Mucosa of descending colon (tissue), 3 donors: ENCODE data around the gene GPR137. TPM values are rescaled to one million over a fixed set of nuclear protein-coding genes. Genes with fewer than 3 reads are reported as not detected.

Source experiments
- ATAC-seq: fragments of 200-7000 bp; cut with Tn5 transposase; one replicate; pipeline ENCODE4 v1.9.1; 2020; ENCODE audit warnings: mild to moderate bottlenecking, moderate library complexity
- DNase-seq, 3 donors: peaks; one replicate each; pipeline ENCODE4 v3.0.0-alpha.2; 2020
- H3K36me3 ChIP-seq: fragments of 200-600 bp; one replicate; pipeline ENCODE4 v1.8.0; 2021; ENCODE audit warnings: low read depth, mild to moderate bottlenecking
- H3K4me1 ChIP-seq: fragments of 200-600 bp; one replicate; pipeline ENCODE4 v1.8.0; 2021; ENCODE audit warnings: low read depth, mild to moderate bottlenecking
- H3K4me3 ChIP-seq: fragments of 200-600 bp; one replicate; pipeline ENCODE4 v1.8.0; 2021; ENCODE audit warnings: mild to moderate bottlenecking
- H3K9me3 ChIP-seq: fragments of 200-600 bp; one replicate; pipeline ENCODE4 v1.8.0; 2021; ENCODE audit warnings: mild to moderate bottlenecking
- CTCF ChIP-seq: fragments of 200-600 bp; IDR thresholded peaks from one replicate; pipeline ENCODE4 v1.8.0; 2022; ENCODE audit warnings: antibody characterized with exemption, mild to moderate bottlenecking
- intact Hi-C, 2 donors: fragments of 100-400 bp; cut with DNase I in 1 of 2; cut with micrococcal nuclease in 1 of 2; formaldehyde crosslinking; loops; one replicate each; pipeline versions ENCODE4 v1.11.0 to v1.11.1; 2022; cut with DNase I, micrococcal nuclease
- total RNA-seq, 3 donors: library from RNA; stranded (reverse); fragmentation: NEBNext Ultra II Directional in 2 of 3; extraction: Animal tissue kit (Norgen Biotek cat#: 25700) in 2 of 3; gene quantifications; one replicate each; pipeline versions ENCODE4 v1.2.1 to v1.2.4, GENCODE V29; 2021 to 2023
- donor health status: DM: no; HTN: no; CAD: no; lungs with moderate emphysema.
- donor health status: DM: no; HTN: no; CAD: no.
- donor health status: DM: no; HTN: yes; CAD: no.

GPR137 gene
- total RNA-seq, 3 donors from 2014 or later, result 31.2 to 46.7 (median 40.6) TPM

- Histone ChIP-seq H3K4me3 (no peak overlapping the region), H3K9me3 (no peaks in the 10 kb centered on the region), H3K4me1 (peaks cover 17% of the 10 kb centered on the region), H3K36me3 (no peaks in the 10 kb centered on the region)
- DNase-seq, result peak; percentile 61 to 86 (median 70)
- ATAC-seq, result peak; percentile 81
- TF ChIP-seq CTCF, result no peak
- intact Hi-C loops, result no loop called here
Measured at GRCh38 chr11:64334764-64335735, 49.4 kb downstream of the GPR137 start.

GRCh38 chr11:64337538-64338249 is 52.0 kb downstream of the GPR137 start:
- DNase-seq (no peak), ATAC-seq (no peak)
- intact Hi-C loops, result no loop called here
- H3K36me3 ChIP-seq, result no peaks in the 10 kb centered on the region
- no peak for TF ChIP-seq CTCF
- peaks cover 7% of the 10 kb centered on the region for H3K4me1 ChIP-seq
- H3K4me3 ChIP-seq, result no peak overlapping the region
- no peaks in the 10 kb centered on the region for H3K9me3 ChIP-seq

- no peak for ATAC-seq
- Histone ChIP-seq H3K4me1 (peaks cover 12% of the 10 kb centered on the region), H3K36me3 (no peaks in the 10 kb centered on the region), H3K9me3 (no peaks in the 10 kb centered on the region), H3K4me3 (no peak overlapping the region)
- TF ChIP-seq CTCF, result no peak
- DNase-seq, result no peak
- intact Hi-C loops, result no loop called here
Measured at GRCh38 chr11:64338716-64339115, 53.1 kb downstream of the GPR137 start.

Other genes with a start within 250 kb of the GPR137 start
- gene FLRT1, start 249.9 kb upstream of the GPR137 start, total RNA-seq, result 1 to 10 TPM in 1 of 3 donors, under 1 TPM in 2; 0.31 to 8.9 (median 0.38) TPM
- gene MACROD1, start 119.7 kb upstream of the GPR137 start, total RNA-seq, result 10 to 100 TPM; 26.7 to 38.7 (median 38.1) TPM
- gene STIP1, start 99.7 kb upstream of the GPR137 start, total RNA-seq, result 100 to 1,000 TPM in 1 of 3 donors, 10 to 100 TPM in 2; 49.4 to 118 (median 80.3) TPM
- gene FERMT3, start 79.1 kb upstream of the GPR137 start, total RNA-seq, result 10 to 100 TPM; 19.7 to 32.7 (median 26.4) TPM
- gene TRPT1, start 59.7 kb upstream of the GPR137 start, total RNA-seq, result 10 to 100 TPM; 50.6 to 55.1 (median 53.1) TPM
- gene NUDT22, start 59.6 kb upstream of the GPR137 start, total RNA-seq, result 100 to 1,000 TPM in 2 of 3 donors, 10 to 100 TPM in 1; 81.6 to 137 (median 119) TPM
- 10 to 100 TPM; 43.6 to 57.6 (median 50.7) TPM for gene DNAJC4, start 55.3 kb upstream of the GPR137 start, total RNA-seq
- 100 to 1,000 TPM in 1 of 3 donors, 10 to 100 TPM in 2; 45.3 to 156 (median 45.6) TPM for gene VEGFB, start 51.3 kb upstream of the GPR137 start, total RNA-seq
- gene FKBP2, start 44.8 kb upstream of the GPR137 start, total RNA-seq, result 10 to 100 TPM; 67.5 to 91.0 (median 75.8) TPM
- gene PPP1R14B, start 38.9 kb upstream of the GPR137 start, total RNA-seq, result 100 to 1,000 TPM in 1 of 3 donors, 10 to 100 TPM in 2; 73.6 to 142 (median 87.5) TPM
- gene PLCB3, start 34.3 kb upstream of the GPR137 start, total RNA-seq, result 10 to 100 TPM; 51.1 to 72.1 (median 65.1) TPM
- gene BAD, start 1.2 kb upstream of the GPR137 start, total RNA-seq, result 10 to 100 TPM; 56.8 to 90.9 (median 75.4) TPM
- gene KCNK4, start 5.5 kb downstream of the GPR137 start, total RNA-seq, result not detected
- gene CATSPERZ, start 14.5 kb downstream of the GPR137 start, total RNA-seq, result not detected
- gene ESRRA, start 19.7 kb downstream of the GPR137 start, total RNA-seq, result 100 to 1,000 TPM; 126 to 204 (median 183) TPM
- gene TRMT112, start 31.7 kb downstream of the GPR137 start, total RNA-seq, result 100 to 1,000 TPM in 1 of 3 donors, 10 to 100 TPM in 2; 48.5 to 122 (median 63.5) TPM
- gene PRDX5, start 32.3 kb downstream of the GPR137 start, total RNA-seq, result 100 to 1,000 TPM; 159 to 512 (median 353) TPM
- 10 to 100 TPM; 13.4 to 32.5 (median 28.8) TPM for gene CCDC88B, start 54.4 kb downstream of the GPR137 start, total RNA-seq
- 10 to 100 TPM; 33.6 to 39.8 (median 36.5) TPM for gene RPS6KA4, start 73.3 kb downstream of the GPR137 start, total RNA-seq